ENCODE results near the gene SMIM41. TPM values are rescaled to one million over a fixed set of nuclear protein-coding genes. Genes with fewer than 3 reads are reported as not detected.

Gene SMIM41
- total RNA-seq, 1 experiment from 2014 or later = not detected

DNA sequence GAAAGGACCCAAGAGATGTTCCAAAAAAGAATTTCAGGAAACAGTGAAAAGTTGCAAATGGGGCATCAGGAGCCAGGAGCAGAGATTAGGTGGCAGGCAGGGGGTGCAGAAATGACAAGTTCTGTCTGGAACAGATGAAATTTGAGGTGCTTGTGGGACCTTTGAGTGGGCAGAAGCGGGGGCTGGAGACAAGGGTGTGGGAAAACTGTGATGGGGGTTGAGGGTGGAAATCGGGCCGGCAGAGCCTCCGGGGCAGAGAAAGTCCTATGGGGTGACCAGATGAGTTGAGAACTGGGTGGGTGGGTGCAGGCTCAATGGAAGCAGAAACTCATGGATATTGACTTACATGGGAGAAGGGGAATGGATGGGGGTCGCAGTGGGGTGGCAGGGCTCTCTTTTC is 29.8 kb upstream of the SMIM41 start:
- no TSS peak for BruUV-seq (replicated peaks)

DNA sequence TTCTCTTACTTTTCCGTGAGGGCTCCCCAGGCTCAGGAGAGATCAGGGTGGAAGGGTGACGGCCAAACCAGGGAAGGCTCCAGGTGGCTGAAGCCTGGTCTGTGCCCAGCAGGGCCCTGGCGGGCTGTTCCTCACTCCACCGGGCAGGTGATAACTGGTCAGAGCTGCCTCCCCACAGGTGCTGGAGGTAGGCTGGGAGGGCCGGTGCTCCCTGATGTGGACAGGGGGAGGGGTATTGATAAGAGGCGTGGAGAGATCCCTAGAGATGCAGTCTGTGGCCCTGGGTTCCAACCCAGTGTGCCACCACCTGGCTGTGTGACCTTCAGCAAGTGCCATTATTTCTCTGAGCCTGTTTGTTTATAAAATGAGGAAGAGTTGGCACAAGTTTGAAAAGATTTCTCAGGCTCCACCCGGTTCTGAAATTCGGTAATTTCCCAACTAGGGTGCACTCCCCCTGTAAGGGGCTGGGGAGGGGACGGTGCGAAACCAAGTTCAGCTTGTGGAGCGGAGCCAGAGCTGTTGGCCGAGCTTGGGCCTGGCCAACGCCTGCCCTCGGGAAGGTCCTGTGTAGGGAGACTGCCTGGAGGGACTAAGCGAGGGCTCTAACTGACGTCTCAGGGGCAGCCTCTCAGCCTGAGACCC is 29.3 kb upstream of the SMIM41 start:
- CTCF ChIA-PET = no interaction called here
- 0 out of 2 replicates have a peak, but pooled peaks have one; percentile 15 for TF ChIP-seq SIN3A (IDR thresholded peaks at IDR 0.05; ENCODE audit: borderline replicate concordance, insufficient read depth, low read depth, low read length)
- TF ChIP-seq, protein P1, sequence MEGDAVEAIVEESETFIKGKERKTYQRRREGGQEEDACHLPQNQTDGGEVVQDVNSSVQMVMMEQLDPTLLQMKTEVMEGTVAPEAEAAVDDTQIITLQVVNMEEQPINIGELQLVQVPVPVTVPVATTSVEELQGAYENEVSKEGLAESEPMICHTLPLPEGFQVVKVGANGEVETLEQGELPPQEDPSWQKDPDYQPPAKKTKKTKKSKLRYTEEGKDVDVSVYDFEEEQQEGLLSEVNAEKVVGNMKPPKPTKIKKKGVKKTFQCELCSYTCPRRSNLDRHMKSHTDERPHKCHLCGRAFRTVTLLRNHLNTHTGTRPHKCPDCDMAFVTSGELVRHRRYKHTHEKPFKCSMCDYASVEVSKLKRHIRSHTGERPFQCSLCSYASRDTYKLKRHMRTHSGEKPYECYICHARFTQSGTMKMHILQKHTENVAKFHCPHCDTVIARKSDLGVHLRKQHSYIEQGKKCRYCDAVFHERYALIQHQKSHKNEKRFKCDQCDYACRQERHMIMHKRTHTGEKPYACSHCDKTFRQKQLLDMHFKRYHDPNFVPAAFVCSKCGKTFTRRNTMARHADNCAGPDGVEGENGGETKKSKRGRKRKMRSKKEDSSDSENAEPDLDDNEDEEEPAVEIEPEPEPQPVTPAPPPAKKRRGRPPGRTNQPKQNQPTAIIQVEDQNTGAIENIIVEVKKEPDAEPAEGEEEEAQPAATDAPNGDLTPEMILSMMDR (IDR thresholded peaks at IDR 0.05) = no peak
- BruUV-seq (replicated peaks) = no TSS peak
- Histone ChIP-seq H3K9me3 (ENCODE audit: control insufficient read depth, insufficient read depth, low read depth, low read length) (no peaks in the 10 kb centered on the region), H3K4me1 (ENCODE audit: control insufficient read depth, insufficient read depth, low read length) (peaks cover 4% of the 10 kb centered on the region), H3K4me3 (ENCODE audit: low read depth in 2 of 2, low read length in 2 of 2) (peak overlapping the region; percentile 56 to 69), H3K36me3 (ENCODE audit: control insufficient read depth, insufficient read depth, low read length) (no peaks in the 10 kb centered on the region), H3K27ac (ENCODE audit: low read length) (0 out of 2 replicates have a peak overlapping the region, but pooled peaks have one; percentile 39), H3K27me3 (ENCODE audit: control insufficient read depth, insufficient read depth, low read length) (no peaks in the 10 kb centered on the region)
- POLR2A ChIA-PET = interaction anchor here (0.8 kb wide), 1 partner anchor 18 kb away, joined by 3 read pairs; no protein-coding TSS in a partner anchor
- DNase-seq (ENCODE audit: low read depth, low spot score) = no peak
- ATAC-seq = no peak; the same call in 1 of the 2 replicates
- in situ Hi-C loops (cut with HindIII; ENCODE audit: low pct_unique_long_range_greater_than_20kb, low sequenced_read_pairs) = no loop called here
- intact Hi-C loops (cut with micrococcal nuclease; ENCODE audit: unreplicated experiment) = no loop called here

More for the DNA sequence above, 29.8 kb upstream of the SMIM41 start:
- Histone ChIP-seq H3K4me1 (ENCODE audit: control insufficient read depth, insufficient read depth, low read length) (peaks cover 4% of the 10 kb centered on the region), H3K4me3 (ENCODE audit: low read depth in 2 of 2, low read length in 2 of 2) (no peak overlapping the region), H3K9me3 (ENCODE audit: control insufficient read depth, insufficient read depth, low read depth, low read length) (no peaks in the 10 kb centered on the region), H3K27ac (ENCODE audit: low read length) (no peak overlapping the region), H3K36me3 (ENCODE audit: control insufficient read depth, insufficient read depth, low read length) (no peaks in the 10 kb centered on the region), H3K27me3 (ENCODE audit: control insufficient read depth, insufficient read depth, low read length) (no peaks in the 10 kb centered on the region)
- in situ Hi-C loops (cut with HindIII; ENCODE audit: low pct_unique_long_range_greater_than_20kb, low sequenced_read_pairs) = no loop called here
- intact Hi-C loops (cut with micrococcal nuclease; ENCODE audit: unreplicated experiment) = no loop called here
- POLR2A ChIA-PET = no interaction called here
- TF ChIP-seq, protein P2, sequence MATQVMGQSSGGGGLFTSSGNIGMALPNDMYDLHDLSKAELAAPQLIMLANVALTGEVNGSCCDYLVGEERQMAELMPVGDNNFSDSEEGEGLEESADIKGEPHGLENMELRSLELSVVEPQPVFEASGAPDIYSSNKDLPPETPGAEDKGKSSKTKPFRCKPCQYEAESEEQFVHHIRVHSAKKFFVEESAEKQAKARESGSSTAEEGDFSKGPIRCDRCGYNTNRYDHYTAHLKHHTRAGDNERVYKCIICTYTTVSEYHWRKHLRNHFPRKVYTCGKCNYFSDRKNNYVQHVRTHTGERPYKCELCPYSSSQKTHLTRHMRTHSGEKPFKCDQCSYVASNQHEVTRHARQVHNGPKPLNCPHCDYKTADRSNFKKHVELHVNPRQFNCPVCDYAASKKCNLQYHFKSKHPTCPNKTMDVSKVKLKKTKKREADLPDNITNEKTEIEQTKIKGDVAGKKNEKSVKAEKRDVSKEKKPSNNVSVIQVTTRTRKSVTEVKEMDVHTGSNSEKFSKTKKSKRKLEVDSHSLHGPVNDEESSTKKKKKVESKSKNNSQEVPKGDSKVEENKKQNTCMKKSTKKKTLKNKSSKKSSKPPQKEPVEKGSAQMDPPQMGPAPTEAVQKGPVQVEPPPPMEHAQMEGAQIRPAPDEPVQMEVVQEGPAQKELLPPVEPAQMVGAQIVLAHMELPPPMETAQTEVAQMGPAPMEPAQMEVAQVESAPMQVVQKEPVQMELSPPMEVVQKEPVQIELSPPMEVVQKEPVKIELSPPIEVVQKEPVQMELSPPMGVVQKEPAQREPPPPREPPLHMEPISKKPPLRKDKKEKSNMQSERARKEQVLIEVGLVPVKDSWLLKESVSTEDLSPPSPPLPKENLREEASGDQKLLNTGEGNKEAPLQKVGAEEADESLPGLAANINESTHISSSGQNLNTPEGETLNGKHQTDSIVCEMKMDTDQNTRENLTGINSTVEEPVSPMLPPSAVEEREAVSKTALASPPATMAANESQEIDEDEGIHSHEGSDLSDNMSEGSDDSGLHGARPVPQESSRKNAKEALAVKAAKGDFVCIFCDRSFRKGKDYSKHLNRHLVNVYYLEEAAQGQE (IDR thresholded peaks at IDR 0.05; ENCODE audit: insufficient read depth in 1 of 2, low read depth in 2 of 2, low read length in 1 of 2) = no peak
- TF ChIP-seq TCF7L2 (IDR thresholded peaks at IDR 0.05; ENCODE audit: low read depth, low read length) = no peak
- TF ChIP-seq POLR2AphosphoS5 (IDR thresholded peaks at IDR 0.05; ENCODE audit: low read depth, low read length) = no peak
- no peak for TF ChIP-seq SIN3A (IDR thresholded peaks at IDR 0.05; ENCODE audit: borderline replicate concordance, insufficient read depth, low read depth, low read length)
- TF ChIP-seq, protein P1 (IDR thresholded peaks at IDR 0.05) = no peak
- CTCF ChIA-PET = no interaction called here
- DNase-seq (ENCODE audit: low read depth, low spot score) (no peak), ATAC-seq (no peak)

Measured in Panc1 (cell line).